Osteoblast (primary cell): Measurements from ENCODE around the gene PGBD5. TPM values are rescaled to one million over a fixed set of nuclear protein-coding genes. Genes with fewer than 3 reads are reported as not detected.

ENCODE experiments used
- DNase-seq: peaks from one replicate; pipeline ENCODE4 v3.0.0; 2011; ENCODE audit warnings: low spot score, mixed read lengths; ENCODE audit not compliant: insufficient read length; ENCODE audit errors: missing footprints
- H2AFZ ChIP-seq: 2 replicates; pipeline ENCODE4 v1.6.0; 2011; ENCODE audit warnings: mild to moderate bottlenecking, low read length
- H3K27ac ChIP-seq: 2 replicates; pipeline ENCODE4 v1.5.1; 2011; ENCODE audit warnings: mild to moderate bottlenecking, low read depth, low read length, moderate library complexity
- H3K27me3 ChIP-seq: 2 replicates; pipeline ENCODE4 v1.6.0; 2012; ENCODE audit warnings: mild to moderate bottlenecking, control low read depth, inconsistent platforms, low read length, moderate library complexity; ENCODE audit not compliant: insufficient read depth
- H3K36me3 ChIP-seq: 2 replicates; pipeline ENCODE4 v1.5.1; 2011; ENCODE audit warnings: mild to moderate bottlenecking, low read length, control low read depth, moderate library complexity; ENCODE audit not compliant: insufficient read depth
- H3K4me1 ChIP-seq: 2 replicates; pipeline ENCODE4 v1.5.1; 2011; ENCODE audit warnings: mild to moderate bottlenecking, low read length, control low read depth, moderate library complexity; ENCODE audit not compliant: insufficient read depth
- H3K4me2 ChIP-seq: 2 replicates; pipeline ENCODE4 v1.6.0; 2011; ENCODE audit warnings: mild to moderate bottlenecking, low read length; ENCODE audit not compliant: insufficient read depth
- H3K4me3 ChIP-seq: fragments of 200-600 bp; sonication (generic); 3 replicates; pipeline ENCODE4 v1.5.1; 2012; ENCODE audit warnings: mild to moderate bottlenecking, low read length, inconsistent platforms; ENCODE audit not compliant: insufficient read depth
- H3K79me2 ChIP-seq: 2 replicates; pipeline ENCODE4 v1.6.0; 2012; ENCODE audit warnings: mild to moderate bottlenecking, low read length, control low read depth, inconsistent platforms; ENCODE audit not compliant: insufficient read depth
- H3K9me3 ChIP-seq: 2 replicates; pipeline ENCODE4 v1.5.1; 2011; ENCODE audit warnings: low read depth, low read length, control low read depth
- H4K20me1 ChIP-seq: 2 replicates; pipeline ENCODE4 v1.6.0; 2012; ENCODE audit warnings: mild to moderate bottlenecking, low read length, control low read depth; ENCODE audit not compliant: insufficient read depth
- total RNA-seq: library from RNA; depleted of rRNA; stranded (reverse); fragments of >200 nt; gene quantifications from 2 replicates; pipeline ENCODE4 v1.2.3, GENCODE V29; 2012
- TF ChIP-seq, protein P1 (sequence below): IDR thresholded peaks from 2 replicates; pipeline ENCODE4 v1.5.1; 2011; ENCODE audit warnings: mild to moderate bottlenecking, low read depth, low read length, moderate library complexity; ENCODE audit errors: extremely low read depth

The PGBD5 gene
- total RNA-seq, 1 donor: under 0.01 TPM

DNA sequence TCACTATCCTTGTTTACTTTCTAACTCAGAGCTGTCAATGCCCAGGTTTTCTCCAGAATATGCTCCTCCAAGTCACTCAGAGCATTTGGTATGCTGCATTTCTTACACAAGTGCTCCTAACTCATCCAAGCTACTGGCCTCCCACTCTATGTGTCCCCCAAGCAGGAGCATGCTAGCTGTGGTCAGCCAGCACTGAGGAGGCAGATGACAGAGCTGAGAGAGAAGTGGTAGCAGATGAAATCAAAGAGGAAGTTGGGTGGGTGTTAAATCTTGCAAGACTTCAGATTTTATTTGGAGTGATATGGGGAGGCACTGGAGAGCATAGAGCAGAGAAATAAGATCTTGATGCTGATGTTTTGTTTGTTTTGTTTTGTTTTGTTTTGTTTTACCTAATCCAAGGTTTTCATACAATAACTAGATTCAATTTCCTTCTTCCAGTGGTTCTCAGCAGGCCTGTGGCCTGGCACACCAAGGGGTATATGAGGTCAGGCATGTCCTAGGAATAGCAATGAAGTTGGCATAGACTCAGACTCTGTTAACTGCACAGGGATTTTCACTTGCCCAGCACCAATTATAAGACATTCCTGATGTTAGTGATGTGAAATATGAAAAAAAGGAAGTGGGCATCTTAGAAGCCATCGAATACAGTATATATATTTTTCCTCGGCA, 3.1 kb upstream of the PGBD5 start:
- no peak overlapping the region for H3K27ac ChIP-seq
- no peak overlapping the region for H3K4me2 ChIP-seq
- no peaks in the 10 kb centered on the region for H3K79me2 ChIP-seq
- TF ChIP-seq, protein P1, sequence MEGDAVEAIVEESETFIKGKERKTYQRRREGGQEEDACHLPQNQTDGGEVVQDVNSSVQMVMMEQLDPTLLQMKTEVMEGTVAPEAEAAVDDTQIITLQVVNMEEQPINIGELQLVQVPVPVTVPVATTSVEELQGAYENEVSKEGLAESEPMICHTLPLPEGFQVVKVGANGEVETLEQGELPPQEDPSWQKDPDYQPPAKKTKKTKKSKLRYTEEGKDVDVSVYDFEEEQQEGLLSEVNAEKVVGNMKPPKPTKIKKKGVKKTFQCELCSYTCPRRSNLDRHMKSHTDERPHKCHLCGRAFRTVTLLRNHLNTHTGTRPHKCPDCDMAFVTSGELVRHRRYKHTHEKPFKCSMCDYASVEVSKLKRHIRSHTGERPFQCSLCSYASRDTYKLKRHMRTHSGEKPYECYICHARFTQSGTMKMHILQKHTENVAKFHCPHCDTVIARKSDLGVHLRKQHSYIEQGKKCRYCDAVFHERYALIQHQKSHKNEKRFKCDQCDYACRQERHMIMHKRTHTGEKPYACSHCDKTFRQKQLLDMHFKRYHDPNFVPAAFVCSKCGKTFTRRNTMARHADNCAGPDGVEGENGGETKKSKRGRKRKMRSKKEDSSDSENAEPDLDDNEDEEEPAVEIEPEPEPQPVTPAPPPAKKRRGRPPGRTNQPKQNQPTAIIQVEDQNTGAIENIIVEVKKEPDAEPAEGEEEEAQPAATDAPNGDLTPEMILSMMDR: no peak
- H3K4me1 ChIP-seq: no peaks in the 10 kb centered on the region
- no peak overlapping the region for H2AFZ ChIP-seq
- no peak for DNase-seq
- no peaks in the 10 kb centered on the region for H3K9me3 ChIP-seq
- no peaks in the 10 kb centered on the region for H3K36me3 ChIP-seq
- peaks cover 15% of the 10 kb centered on the region for H3K27me3 ChIP-seq
- no peak overlapping the region for H3K4me3 ChIP-seq
- peaks cover 2% of the 10 kb centered on the region for H4K20me1 ChIP-seq

DNA sequence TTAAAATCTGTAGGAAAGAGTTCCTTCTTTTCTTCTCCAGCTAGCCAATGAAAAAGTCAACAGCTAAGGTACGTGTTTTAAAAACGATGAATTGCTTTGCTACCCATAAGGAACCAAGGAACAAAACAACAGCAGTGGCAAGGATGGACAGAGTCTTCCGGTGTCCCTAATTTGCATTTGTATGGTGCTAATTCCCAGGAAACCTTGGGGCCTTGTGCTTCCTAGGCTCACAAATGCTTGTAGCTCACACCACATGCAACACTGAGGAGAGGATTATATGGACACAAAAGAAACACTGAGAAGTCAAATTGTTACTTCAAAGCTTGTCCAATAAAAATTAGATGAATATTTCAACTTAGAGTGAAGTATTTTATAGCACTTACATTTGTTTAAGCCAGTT, 1.8 kb upstream of the PGBD5 start:
- Histone ChIP-seq H3K4me3 (no peak overlapping the region), H3K9me3 (no peaks in the 10 kb centered on the region), H3K4me2 (no peak overlapping the region), H3K79me2 (no peaks in the 10 kb centered on the region), H3K4me1 (no peaks in the 10 kb centered on the region), H3K27me3 (peaks cover 27% of the 10 kb centered on the region), H2AFZ (no peak overlapping the region), H4K20me1 (peaks cover 2% of the 10 kb centered on the region), H3K36me3 (no peaks in the 10 kb centered on the region), H3K27ac (no peak overlapping the region)
- no peak for DNase-seq
- TF ChIP-seq, protein P1: no peak

DNA sequence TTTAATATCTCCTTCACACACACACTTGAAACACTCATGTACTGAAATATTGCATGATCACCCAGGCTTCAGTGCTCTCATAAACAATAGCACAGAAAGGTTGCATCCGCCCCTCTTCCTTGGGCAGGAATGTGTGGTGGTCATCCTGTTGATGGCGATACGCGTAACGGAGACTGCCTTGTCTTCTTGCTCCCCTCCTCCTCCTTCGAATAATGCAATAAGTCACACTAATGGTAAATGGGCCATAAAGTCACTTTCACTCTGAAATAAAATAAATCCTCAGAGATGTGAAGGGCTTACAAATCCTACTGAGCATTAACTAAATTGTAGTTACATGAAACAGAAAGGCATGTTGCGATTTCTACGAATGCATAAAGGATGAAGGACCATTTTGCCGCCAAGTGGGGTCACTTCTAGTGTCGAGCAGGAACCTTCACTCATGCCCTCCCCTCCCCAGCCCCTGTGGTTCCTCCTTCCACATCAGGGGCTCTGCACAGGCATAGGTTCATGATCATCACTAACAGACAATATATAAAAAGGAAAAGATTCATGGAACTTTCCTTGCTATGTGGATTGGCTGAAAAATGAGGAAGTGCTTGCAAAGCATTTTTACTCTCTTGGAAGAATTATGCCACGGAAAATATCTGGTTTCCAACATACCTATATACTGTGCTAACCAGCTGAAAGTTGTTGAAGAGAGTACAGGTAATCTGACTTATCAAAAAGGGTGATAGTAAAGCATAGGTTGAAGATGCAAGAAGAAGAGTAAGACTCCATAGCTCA, 1.2 kb upstream of the PGBD5 start:
- Histone ChIP-seq H3K4me2 (no peak overlapping the region), H3K4me1 (no peaks in the 10 kb centered on the region), H3K4me3 (no peak overlapping the region), H4K20me1 (peaks cover 2% of the 10 kb centered on the region), H3K27me3 (peaks cover 27% of the 10 kb centered on the region), H3K9me3 (no peaks in the 10 kb centered on the region), H3K79me2 (no peaks in the 10 kb centered on the region), H3K36me3 (no peaks in the 10 kb centered on the region), H3K27ac (no peak overlapping the region), H2AFZ (no peak overlapping the region)
- TF ChIP-seq, protein P1: no peak
- DNase-seq: no peak
